Breast epithelium (tissue), 3 donors: Measurements from ENCODE around the gene UBXN2A.

Experiments used
- POLR2A ChIP-seq: fragments of 450-650 bp; IDR thresholded peaks from one replicate; pipeline ENCODE4 v1.6.1; 2016; ENCODE audit warnings: antibody characterized with exemption, mild to moderate bottlenecking, moderate library complexity
- POLR2AphosphoS5 ChIP-seq, 3 donors: sonication (generic); formaldehyde crosslinking; IDR thresholded peaks; one replicate each; pipeline ENCODE4 v1.6.1; 2017; ENCODE audit warnings: antibody characterized with exemption in 3 of 3
- TF ChIP-seq, protein P1 (sequence below), 3 donors: fragments of 450-650 bp; IDR thresholded peaks; one replicate each; pipeline ENCODE4 v1.5.1; 2016 to 2017; ENCODE audit warnings: antibody characterized with exemption in 3 of 3, mild to moderate bottlenecking in 3 of 3, moderate library complexity in 3 of 3

DNA sequence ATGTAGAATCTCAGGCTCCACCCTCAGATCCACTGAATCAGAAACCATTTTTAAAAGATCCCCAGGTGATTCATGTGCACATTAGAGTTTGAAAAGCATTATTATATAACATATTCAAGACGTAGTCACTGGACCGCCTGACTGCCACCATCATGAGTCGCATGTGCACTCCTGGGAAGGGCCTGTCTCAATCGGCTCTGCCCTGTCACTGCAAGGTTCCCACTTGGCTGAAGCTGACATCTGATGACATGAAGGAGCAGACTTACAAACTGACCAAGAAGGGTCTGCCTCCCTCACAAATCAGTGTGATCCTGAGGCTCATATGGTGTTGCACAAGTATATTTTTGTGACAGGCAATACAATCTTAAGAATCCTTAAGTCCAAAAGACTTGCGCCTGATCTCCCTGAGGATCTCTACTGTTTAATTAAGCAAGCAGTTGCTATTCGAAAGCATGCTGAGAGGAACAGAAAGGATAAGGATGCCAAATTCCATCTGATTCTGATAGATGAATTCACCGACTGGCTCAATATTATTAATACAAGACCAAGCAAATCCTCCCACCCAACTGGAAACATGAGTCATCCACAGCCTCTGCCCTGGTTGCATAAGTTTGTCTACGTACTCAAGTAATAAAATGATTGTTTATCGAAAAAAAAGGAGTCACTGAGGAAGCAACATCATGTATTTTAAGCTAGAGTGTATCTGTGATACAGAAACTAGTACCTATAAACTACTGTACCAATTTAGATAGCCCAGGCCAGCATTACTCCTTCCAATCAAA is 39.5 kb upstream of the UBXN2A start:
- no peak for TF ChIP-seq POLR2A
- TF ChIP-seq, protein P1, sequence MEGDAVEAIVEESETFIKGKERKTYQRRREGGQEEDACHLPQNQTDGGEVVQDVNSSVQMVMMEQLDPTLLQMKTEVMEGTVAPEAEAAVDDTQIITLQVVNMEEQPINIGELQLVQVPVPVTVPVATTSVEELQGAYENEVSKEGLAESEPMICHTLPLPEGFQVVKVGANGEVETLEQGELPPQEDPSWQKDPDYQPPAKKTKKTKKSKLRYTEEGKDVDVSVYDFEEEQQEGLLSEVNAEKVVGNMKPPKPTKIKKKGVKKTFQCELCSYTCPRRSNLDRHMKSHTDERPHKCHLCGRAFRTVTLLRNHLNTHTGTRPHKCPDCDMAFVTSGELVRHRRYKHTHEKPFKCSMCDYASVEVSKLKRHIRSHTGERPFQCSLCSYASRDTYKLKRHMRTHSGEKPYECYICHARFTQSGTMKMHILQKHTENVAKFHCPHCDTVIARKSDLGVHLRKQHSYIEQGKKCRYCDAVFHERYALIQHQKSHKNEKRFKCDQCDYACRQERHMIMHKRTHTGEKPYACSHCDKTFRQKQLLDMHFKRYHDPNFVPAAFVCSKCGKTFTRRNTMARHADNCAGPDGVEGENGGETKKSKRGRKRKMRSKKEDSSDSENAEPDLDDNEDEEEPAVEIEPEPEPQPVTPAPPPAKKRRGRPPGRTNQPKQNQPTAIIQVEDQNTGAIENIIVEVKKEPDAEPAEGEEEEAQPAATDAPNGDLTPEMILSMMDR (IDR thresholded peaks at IDR 0.05): no peak
- TF ChIP-seq POLR2AphosphoS5 (IDR thresholded peaks at IDR 0.05): no peak
